ENCODE results near the gene CTLA4.

Gene CTLA4

GRCh38 chr2:203871371-203871983, 3.9 kb downstream of the CTLA4 start:
- H3K27me3 ChIP-seq (ENCODE audit: insufficient read depth, low read length), result no peaks in the 10 kb centered on the region
- H2BK5ac ChIP-seq (ENCODE audit: low read depth, low read length, poor library complexity), result no peak overlapping the region
- no peak overlapping the region for H4K91ac ChIP-seq (ENCODE audit: low read depth, low read length)
- no peak overlapping the region for H2AK5ac ChIP-seq (ENCODE audit: low read length)
- no peak overlapping the region for H2BK120ac ChIP-seq (ENCODE audit: insufficient read depth, low read length, poor library complexity)
- no peak overlapping the region for H3K18ac ChIP-seq (ENCODE audit: low read length)
- no peak overlapping the region for H3K4me2 ChIP-seq (ENCODE audit: low read length)
- DNase-seq, result no peak
- WGBS (ENCODE audit: extremely low coverage, insufficient coverage, insufficient read length), result no CpG with 5 or more reads among the region's 6 CpGs
- no peak overlapping the region for H4K12ac ChIP-seq (ENCODE audit: low read depth, low read length)
- no peaks in the 10 kb centered on the region for H3K36me3 ChIP-seq (ENCODE audit: control insufficient read depth in 1 of 2, insufficient read depth in 2 of 2, low read length in 2 of 2)
- H3K4ac ChIP-seq (ENCODE audit: low read depth, low read length), result no peak overlapping the region
- H2BK12ac ChIP-seq (ENCODE audit: low read length), result no peak overlapping the region
- H3K9ac ChIP-seq (ENCODE audit: low read length), result no peak overlapping the region
- no peaks in the 10 kb centered on the region for H3K79me2 ChIP-seq (ENCODE audit: control insufficient read depth, insufficient read depth, low read length, poor library complexity)
- H3K79me1 ChIP-seq (ENCODE audit: low read length), result no peaks in the 10 kb centered on the region
- H3K4me3 ChIP-seq (ENCODE audit: low read depth, low read length), result no peak overlapping the region
- H3K23ac ChIP-seq (ENCODE audit: low read length), result no peak overlapping the region
- no peak overlapping the region for H2AFZ ChIP-seq (ENCODE audit: insufficient read depth, low read length, poor library complexity)
- no peaks in the 10 kb centered on the region for H3K9me3 ChIP-seq (ENCODE audit: insufficient read depth, low read depth, low read length)
- H4K8ac ChIP-seq (ENCODE audit: low read depth, low read length), result no peak overlapping the region
- H3K27ac ChIP-seq (ENCODE audit: low read depth, low read length), result no peak overlapping the region
- no peak overlapping the region for H3K14ac ChIP-seq (ENCODE audit: low read length)
- no peaks in the 10 kb centered on the region for H3K4me1 ChIP-seq (ENCODE audit: control insufficient read depth in 1 of 2, insufficient read depth in 2 of 2, low read length in 2 of 2)

- H3K27me3 ChIP-seq (ENCODE audit: insufficient read depth, low read length), result no peaks in the 10 kb centered on the region
- no peak overlapping the region for H3K4me3 ChIP-seq (ENCODE audit: low read depth, low read length)
- no peak overlapping the region for H2BK5ac ChIP-seq (ENCODE audit: low read depth, low read length, poor library complexity)
- H4K91ac ChIP-seq (ENCODE audit: low read depth, low read length), result no peak overlapping the region
- no peak overlapping the region for H4K12ac ChIP-seq (ENCODE audit: low read depth, low read length)
- no peak overlapping the region for H3K4me2 ChIP-seq (ENCODE audit: low read length)
- H2BK12ac ChIP-seq (ENCODE audit: low read length), result no peak overlapping the region
- no peaks in the 10 kb centered on the region for H3K79me2 ChIP-seq (ENCODE audit: control insufficient read depth, insufficient read depth, low read length, poor library complexity)
- H3K9ac ChIP-seq (ENCODE audit: low read length), result no peak overlapping the region
- H2AFZ ChIP-seq (ENCODE audit: insufficient read depth, low read length, poor library complexity), result no peak overlapping the region
- no CpG with 5 or more reads among the region's 2 CpGs for WGBS (ENCODE audit: extremely low coverage, insufficient coverage, insufficient read length)
- no peak overlapping the region for H3K4ac ChIP-seq (ENCODE audit: low read depth, low read length)
- no peaks in the 10 kb centered on the region for H3K9me3 ChIP-seq (ENCODE audit: insufficient read depth, low read depth, low read length)
- H3K36me3 ChIP-seq (ENCODE audit: control insufficient read depth in 1 of 2, insufficient read depth in 2 of 2, low read length in 2 of 2), result no peaks in the 10 kb centered on the region
- H3K23ac ChIP-seq (ENCODE audit: low read length), result no peak overlapping the region
- H3K4me1 ChIP-seq (ENCODE audit: control insufficient read depth in 1 of 2, insufficient read depth in 2 of 2, low read length in 2 of 2), result no peaks in the 10 kb centered on the region
- H4K8ac ChIP-seq (ENCODE audit: low read depth, low read length), result no peak overlapping the region
- H3K27ac ChIP-seq (ENCODE audit: low read depth, low read length), result no peak overlapping the region
- no peak overlapping the region for H2BK120ac ChIP-seq (ENCODE audit: insufficient read depth, low read length, poor library complexity)
- no peak overlapping the region for H2AK5ac ChIP-seq (ENCODE audit: low read length)
- H3K18ac ChIP-seq (ENCODE audit: low read length), result no peak overlapping the region
- H3K79me1 ChIP-seq (ENCODE audit: low read length), result no peaks in the 10 kb centered on the region
- DNase-seq, result no peak
- H3K14ac ChIP-seq (ENCODE audit: low read length), result no peak overlapping the region
Measured at GRCh38 chr2:203873461-203873860, 5.9 kb downstream of the CTLA4 start.

- no peaks in the 10 kb centered on the region for H3K79me2 ChIP-seq (ENCODE audit: control insufficient read depth, insufficient read depth, low read length, poor library complexity)
- no peak overlapping the region for H3K23ac ChIP-seq (ENCODE audit: low read length)
- H2BK12ac ChIP-seq (ENCODE audit: low read length), result no peak overlapping the region
- H3K27ac ChIP-seq (ENCODE audit: low read depth, low read length), result no peak overlapping the region
- no peak for DNase-seq
- H3K4me1 ChIP-seq (ENCODE audit: control insufficient read depth in 1 of 2, insufficient read depth in 2 of 2, low read length in 2 of 2), result no peaks in the 10 kb centered on the region
- H4K12ac ChIP-seq (ENCODE audit: low read depth, low read length), result no peak overlapping the region
- no peak overlapping the region for H2AFZ ChIP-seq (ENCODE audit: insufficient read depth, low read length, poor library complexity)
- no CpG with 5 or more reads among the region's 5 CpGs for WGBS (ENCODE audit: extremely low coverage, insufficient coverage, insufficient read length)
- H2BK120ac ChIP-seq (ENCODE audit: insufficient read depth, low read length, poor library complexity), result no peak overlapping the region
- H3K4me3 ChIP-seq (ENCODE audit: low read depth, low read length), result no peak overlapping the region
- H2AK5ac ChIP-seq (ENCODE audit: low read length), result no peak overlapping the region
- no peak overlapping the region for H3K4ac ChIP-seq (ENCODE audit: low read depth, low read length)
- no peaks in the 10 kb centered on the region for H3K79me1 ChIP-seq (ENCODE audit: low read length)
- no peak overlapping the region for H3K14ac ChIP-seq (ENCODE audit: low read length)
- H3K4me2 ChIP-seq (ENCODE audit: low read length), result no peak overlapping the region
- H4K8ac ChIP-seq (ENCODE audit: low read depth, low read length), result no peak overlapping the region
- H3K9me3 ChIP-seq (ENCODE audit: insufficient read depth, low read depth, low read length), result no peaks in the 10 kb centered on the region
- H3K9ac ChIP-seq (ENCODE audit: low read length), result no peak overlapping the region
- no peaks in the 10 kb centered on the region for H3K36me3 ChIP-seq (ENCODE audit: control insufficient read depth in 1 of 2, insufficient read depth in 2 of 2, low read length in 2 of 2)
- no peaks in the 10 kb centered on the region for H3K27me3 ChIP-seq (ENCODE audit: insufficient read depth, low read length)
- no peak overlapping the region for H2BK5ac ChIP-seq (ENCODE audit: low read depth, low read length, poor library complexity)
- H4K91ac ChIP-seq (ENCODE audit: low read depth, low read length), result no peak overlapping the region
- no peak overlapping the region for H3K18ac ChIP-seq (ENCODE audit: low read length)
Measured at GRCh38 chr2:203873921-203874631, 6.5 kb downstream of the CTLA4 start.

- H3K36me3 ChIP-seq (ENCODE audit: control insufficient read depth in 1 of 2, insufficient read depth in 2 of 2, low read length in 2 of 2), result no peaks in the 10 kb centered on the region
- H2BK120ac ChIP-seq (ENCODE audit: insufficient read depth, low read length, poor library complexity), result no peak overlapping the region
- no peak overlapping the region for H3K18ac ChIP-seq (ENCODE audit: low read length)
- no peaks in the 10 kb centered on the region for H3K9me3 ChIP-seq (ENCODE audit: insufficient read depth, low read depth, low read length)
- no peaks in the 10 kb centered on the region for H3K79me1 ChIP-seq (ENCODE audit: low read length)
- H3K4me2 ChIP-seq (ENCODE audit: low read length), result no peak overlapping the region
- no peak overlapping the region for H2AK5ac ChIP-seq (ENCODE audit: low read length)
- no peak overlapping the region for H2BK12ac ChIP-seq (ENCODE audit: low read length)
- no peak overlapping the region for H2BK5ac ChIP-seq (ENCODE audit: low read depth, low read length, poor library complexity)
- H3K23ac ChIP-seq (ENCODE audit: low read length), result no peak overlapping the region
- H3K4me1 ChIP-seq (ENCODE audit: control insufficient read depth in 1 of 2, insufficient read depth in 2 of 2, low read length in 2 of 2), result no peaks in the 10 kb centered on the region
- no peak overlapping the region for H4K8ac ChIP-seq (ENCODE audit: low read depth, low read length)
- H4K12ac ChIP-seq (ENCODE audit: low read depth, low read length), result no peak overlapping the region
- WGBS (ENCODE audit: extremely low coverage, insufficient coverage, insufficient read length), result 100% methylated on average over 1 of the region's 4 CpGs
- no peak overlapping the region for H2AFZ ChIP-seq (ENCODE audit: insufficient read depth, low read length, poor library complexity)
- no peak overlapping the region for H3K4ac ChIP-seq (ENCODE audit: low read depth, low read length)
- no peak for DNase-seq
- H3K79me2 ChIP-seq (ENCODE audit: control insufficient read depth, insufficient read depth, low read length, poor library complexity), result no peaks in the 10 kb centered on the region
- no peak overlapping the region for H3K27ac ChIP-seq (ENCODE audit: low read depth, low read length)
- no peak overlapping the region for H4K91ac ChIP-seq (ENCODE audit: low read depth, low read length)
- no peaks in the 10 kb centered on the region for H3K27me3 ChIP-seq (ENCODE audit: insufficient read depth, low read length)
- no peak overlapping the region for H3K9ac ChIP-seq (ENCODE audit: low read length)
- no peak overlapping the region for H3K4me3 ChIP-seq (ENCODE audit: low read depth, low read length)
- no peak overlapping the region for H3K14ac ChIP-seq (ENCODE audit: low read length)
Measured at GRCh38 chr2:203875471-203875870, 7.9 kb downstream of the CTLA4 start.

All from trophoblast cell (in vitro differentiated cells and primary cell).